ENCODE measurements around the gene SQSTM1. TPM values are rescaled to one million over a fixed set of nuclear protein-coding genes. Genes with fewer than 3 reads are reported as not detected.

Gene SQSTM1
- total RNA-seq, 1 experiment from 2014 or later = 78.5 TPM

- TF ChIP-seq FOXP4 (CRISPR knock-in tag; IDR thresholded peaks at IDR 0.05) = peak; percentile 90
- TF ChIP-seq IRF1 (CRISPR knock-in tag; IDR thresholded peaks at IDR 0.05) = peak; percentile 73; the same call in 1 of the 2 replicates
- no peak for TF ChIP-seq RELA (CRISPR knock-in tag; IDR thresholded peaks at IDR 0.05; ENCODE audit: borderline replicate concordance)
- no peak for TF ChIP-seq ZBTB21 (CRISPR knock-in tag; IDR thresholded peaks at IDR 0.05; ENCODE audit: borderline replicate concordance)
- TF ChIP-seq MAX (CRISPR knock-in tag; IDR thresholded peaks at IDR 0.05) = peak; percentile 98
- TF ChIP-seq E2F1 (CRISPR knock-in tag; IDR thresholded peaks at IDR 0.05) = 0 out of 2 replicates have a peak, but pooled peaks have one; percentile 19
- TF ChIP-seq TCF7 (CRISPR knock-in tag; IDR thresholded peaks at IDR 0.05; ENCODE audit: low read depth) = 0 out of 2 replicates have a peak, but pooled peaks have one; percentile 48
- TF ChIP-seq ARID4B (CRISPR knock-in tag; IDR thresholded peaks at IDR 0.05; ENCODE audit: borderline replicate concordance) = 0 out of 2 replicates have a peak, but pooled peaks have one; percentile 60
- TF ChIP-seq ZNF416 (CRISPR knock-in tag; IDR thresholded peaks at IDR 0.05) = 0 out of 2 replicates have a peak, but pooled peaks have one; percentile 0
- no peak for TF ChIP-seq NFATC4 (CRISPR knock-in tag; IDR thresholded peaks at IDR 0.05)
- TF ChIP-seq JAZF1 (CRISPR knock-in tag; IDR thresholded peaks at IDR 0.05) = no peak
- TF ChIP-seq MYBL2 (CRISPR knock-in tag; IDR thresholded peaks at IDR 0.05) = peak; percentile 30; the same call in 1 of the 2 replicates
- TF ChIP-seq USF1 (CRISPR knock-in tag; IDR thresholded peaks at IDR 0.05) = peak; percentile 68
- no peak for TF ChIP-seq ZNF281 (CRISPR knock-in tag; IDR thresholded peaks at IDR 0.05)
- TF ChIP-seq ZNF425 (CRISPR knock-in tag; conservative IDR thresholded peaks at IDR 0.05) = no peak
- peak; percentile 19; the same call in 1 of the 2 replicates for TF ChIP-seq E2F5 (CRISPR knock-in tag; IDR thresholded peaks at IDR 0.05)
- 0 out of 2 replicates have a peak, but pooled peaks have one; percentile 80 for TF ChIP-seq PREB (CRISPR knock-in tag; IDR thresholded peaks at IDR 0.05; ENCODE audit: borderline replicate concordance)
These were observed 1.2 kb upstream of the SQSTM1 start (continued) for GRCh38 chr5:179819296-179820126.

All from WTC11 (cell line).